ENCODE results near the gene LPAR3.

Gene LPAR3

GRCh38 chr1:84774669-84775534, 118.1 kb downstream of the LPAR3 start:
- peak overlapping the region; percentile 90 for H3K27ac ChIP-seq
- TF ChIP-seq, protein P1, sequence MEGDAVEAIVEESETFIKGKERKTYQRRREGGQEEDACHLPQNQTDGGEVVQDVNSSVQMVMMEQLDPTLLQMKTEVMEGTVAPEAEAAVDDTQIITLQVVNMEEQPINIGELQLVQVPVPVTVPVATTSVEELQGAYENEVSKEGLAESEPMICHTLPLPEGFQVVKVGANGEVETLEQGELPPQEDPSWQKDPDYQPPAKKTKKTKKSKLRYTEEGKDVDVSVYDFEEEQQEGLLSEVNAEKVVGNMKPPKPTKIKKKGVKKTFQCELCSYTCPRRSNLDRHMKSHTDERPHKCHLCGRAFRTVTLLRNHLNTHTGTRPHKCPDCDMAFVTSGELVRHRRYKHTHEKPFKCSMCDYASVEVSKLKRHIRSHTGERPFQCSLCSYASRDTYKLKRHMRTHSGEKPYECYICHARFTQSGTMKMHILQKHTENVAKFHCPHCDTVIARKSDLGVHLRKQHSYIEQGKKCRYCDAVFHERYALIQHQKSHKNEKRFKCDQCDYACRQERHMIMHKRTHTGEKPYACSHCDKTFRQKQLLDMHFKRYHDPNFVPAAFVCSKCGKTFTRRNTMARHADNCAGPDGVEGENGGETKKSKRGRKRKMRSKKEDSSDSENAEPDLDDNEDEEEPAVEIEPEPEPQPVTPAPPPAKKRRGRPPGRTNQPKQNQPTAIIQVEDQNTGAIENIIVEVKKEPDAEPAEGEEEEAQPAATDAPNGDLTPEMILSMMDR (conservative IDR thresholded peaks at IDR 0.05), result peak; percentile 23
- TF ChIP-seq ZFX (IDR thresholded peaks at IDR 0.05), result no peak

DNA sequence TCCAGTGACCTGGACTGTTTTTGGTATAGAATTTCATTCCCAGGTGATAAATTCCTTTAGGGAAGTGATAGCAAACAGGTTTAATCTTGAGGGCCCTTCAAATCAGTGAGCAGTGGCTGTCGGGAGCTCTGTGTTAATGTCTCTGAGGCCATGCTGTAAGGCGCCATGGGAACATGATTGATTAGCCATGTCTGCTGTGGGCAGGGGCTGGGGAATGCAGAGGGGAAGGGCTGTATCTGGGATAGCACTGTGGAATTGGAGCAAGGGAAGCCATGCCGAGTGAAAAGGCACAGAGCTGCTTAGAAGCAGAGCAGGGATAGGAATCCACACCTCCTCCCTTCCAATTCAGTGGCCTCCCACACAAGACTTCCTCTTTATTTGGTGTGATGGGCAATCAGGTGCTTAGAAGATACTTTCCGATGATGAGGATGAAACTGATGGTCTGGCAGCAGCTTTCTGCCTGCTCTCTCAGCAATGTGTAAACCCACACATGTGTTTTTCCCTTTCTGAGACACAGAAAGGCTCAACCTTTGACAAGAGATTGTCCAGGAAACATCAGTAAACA, 119.0 kb downstream of the LPAR3 start:
- H3K27ac ChIP-seq, result peak overlapping the region; percentile 90
- no peak for TF ChIP-seq ZFX (IDR thresholded peaks at IDR 0.05)
- TF ChIP-seq, protein P1 (conservative IDR thresholded peaks at IDR 0.05), result no peak

GRCh38 chr1:84773195-84773594, 119.8 kb downstream of the LPAR3 start:
- peak overlapping the region; percentile 90 for H3K27ac ChIP-seq
- TF ChIP-seq, protein P1 (conservative IDR thresholded peaks at IDR 0.05), result no peak
- TF ChIP-seq ZFX (IDR thresholded peaks at IDR 0.05), result no peak

GRCh38 chr1:84772428-84772943, 120.5 kb downstream of the LPAR3 start:
- TF ChIP-seq, protein P1 (conservative IDR thresholded peaks at IDR 0.05), result peak; percentile 97
- 0 out of 2 replicates have a peak, but pooled peaks have one; percentile 21 for TF ChIP-seq ZFX (IDR thresholded peaks at IDR 0.05)

GRCh38 chr1:84771895-84772294, 121.1 kb downstream of the LPAR3 start:
- TF ChIP-seq, protein P1 (conservative IDR thresholded peaks at IDR 0.05), result no peak
- no peak for TF ChIP-seq ZFX (IDR thresholded peaks at IDR 0.05)
- H3K27ac ChIP-seq, result peak overlapping the region; percentile 90

More at GRCh38 chr1:84772428-84772943, 120.5 kb downstream of the LPAR3 start:
- peak overlapping the region; percentile 90 for H3K27ac ChIP-seq

GRCh38 chr1:84770481-84770880, 122.5 kb downstream of the LPAR3 start:
- TF ChIP-seq, protein P1 (conservative IDR thresholded peaks at IDR 0.05), result no peak
- no peak for TF ChIP-seq ZFX (IDR thresholded peaks at IDR 0.05)
- H3K27ac ChIP-seq, result no peak overlapping the region

- H3K27ac ChIP-seq, result no peak overlapping the region
- TF ChIP-seq, protein P1 (conservative IDR thresholded peaks at IDR 0.05), result no peak
- TF ChIP-seq ZFX (IDR thresholded peaks at IDR 0.05), result no peak
Observed at GRCh38 chr1:84769636-84770035, 123.4 kb downstream of the LPAR3 start.
